HG03378 (cell line): Measurements from ENCODE around the gene DCAF8.

Experiments
- ATAC-seq: cut with Tn5 transposase; IDR thresholded peaks from one replicate; pipeline ENCODE4 v1.9.1; 2021; ENCODE audit warnings: mild to moderate bottlenecking, moderate library complexity; ENCODE audit not compliant: unreplicated experiment

DCAF8 gene

GRCh38 chr1:160227034-160227433, 35.3 kb downstream of the DCAF8 start:
- no peak for ATAC-seq

- ATAC-seq, result peak; percentile 63
Measured at GRCh38 chr1:160226623-160227022, 35.7 kb downstream of the DCAF8 start.

- no peak for ATAC-seq
Measured at GRCh38 chr1:160225345-160225744, 37.0 kb downstream of the DCAF8 start.

GRCh38 chr1:160224606-160225005, 37.7 kb downstream of the DCAF8 start:
- no peak for ATAC-seq

- no peak for ATAC-seq
Measured at GRCh38 chr1:160222546-160222945, 39.8 kb downstream of the DCAF8 start.

- no peak for ATAC-seq
Measured at GRCh38 chr1:160221089-160221488, 41.3 kb downstream of the DCAF8 start.

- ATAC-seq, result no peak
Measured at GRCh38 chr1:160220301-160220700, 42.0 kb downstream of the DCAF8 start.

GRCh38 chr1:160219062-160219929, 43.1 kb downstream of the DCAF8 start:
- no peak for ATAC-seq

GRCh38 chr1:160217481-160218051, 44.8 kb downstream of the DCAF8 start:
- ATAC-seq, result no peak

GRCh38 chr1:160216301-160216700, 46.0 kb downstream of the DCAF8 start:
- ATAC-seq, result no peak

- no peak for ATAC-seq
Measured at GRCh38 chr1:160214481-160215140, 47.7 kb downstream of the DCAF8 start.

GRCh38 chr1:160211046-160211790, 51.1 kb downstream of the DCAF8 start:
- ATAC-seq, result no peak

GRCh38 chr1:160210561-160210960, 51.8 kb downstream of the DCAF8 start:
- no peak for ATAC-seq

- no peak for ATAC-seq
Measured at GRCh38 chr1:160209321-160210046, 52.9 kb downstream of the DCAF8 start.

GRCh38 chr1:160208557-160209320, 53.6 kb downstream of the DCAF8 start:
- ATAC-seq, result no peak

GRCh38 chr1:160207771-160208556, 54.4 kb downstream of the DCAF8 start:
- ATAC-seq, result no peak

GRCh38 chr1:160207118-160207650, 55.2 kb downstream of the DCAF8 start:
- no peak for ATAC-seq

GRCh38 chr1:160206421-160207117, 55.8 kb downstream of the DCAF8 start:
- ATAC-seq, result no peak
